Breast epithelium (tissue), 4 donors: Measurements from ENCODE around the gene ZNHIT1. TPM values are rescaled to one million over a fixed set of nuclear protein-coding genes. Genes with fewer than 3 reads are reported as not detected.
A peak's percentile ranks its signal among the peaks of the same experiment; 100 is the strongest.

Source experiments
- DNase-seq, 2 donors: peaks; one replicate each; pipeline ENCODE4 v3.0.0-alpha.2; 2019; ENCODE audit warnings: low spot score in 2 of 2
- H3K27ac ChIP-seq, 2 donors: fragments of 200-600 bp; sonication (generic) in 1 of 2; one replicate each; pipeline ENCODE4 v1.5.1; 2016 to 2019; ENCODE audit warnings: mild to moderate bottlenecking in 1 of 2
- H3K27me3 ChIP-seq, 2 donors: fragments of 200-600 bp; sonication (generic) in 1 of 2; one replicate each; pipeline versions ENCODE4 v1.5.1 to v1.6.0; 2017 to 2019; ENCODE audit warnings: control low read depth in 1 of 2, mild to moderate bottlenecking in 1 of 2
- H3K36me3 ChIP-seq: fragments of 200-600 bp; one replicate; pipeline ENCODE4 v1.5.1; 2019
- H3K4me1 ChIP-seq, 2 donors: fragments of 200-600 bp; sonication (generic); one replicate each; pipeline ENCODE4 v1.5.1; 2016 to 2019; ENCODE audit warnings: control low read depth in 1 of 2
- H3K4me3 ChIP-seq, 3 donors: fragments of 200-600 bp; sonication (generic); 1 replicate in 2 of 3; 2 replicates in 1 of 3; pipeline ENCODE4 v1.5.1; 2016 to 2019; ENCODE audit warnings: mild to moderate bottlenecking in 3 of 3, moderate library complexity in 2 of 3
- H3K9me3 ChIP-seq, 2 donors: fragments of 200-600 bp; sonication (generic) in 1 of 2; one replicate each; pipeline ENCODE4 v1.5.1; 2016 to 2019; ENCODE audit warnings: control low read depth in 1 of 2
- CTCF ChIP-seq, 3 donors: fragments of 450-650 bp; IDR thresholded peaks; one replicate each; pipeline ENCODE4 v1.5.1; 2016 to 2017; ENCODE audit warnings: antibody characterized with exemption in 3 of 3, mild to moderate bottlenecking in 3 of 3, moderate library complexity in 3 of 3
- POLR2A ChIP-seq: fragments of 450-650 bp; IDR thresholded peaks from one replicate; pipeline ENCODE4 v1.6.1; 2016; ENCODE audit warnings: antibody characterized with exemption, mild to moderate bottlenecking, moderate library complexity
- POLR2AphosphoS5 ChIP-seq, 3 donors: sonication (generic); formaldehyde crosslinking; IDR thresholded peaks; one replicate each; pipeline ENCODE4 v1.6.1; 2017; ENCODE audit warnings: antibody characterized with exemption in 3 of 3
- intact Hi-C: fragments of 100-400 bp; cut with DNase I; formaldehyde crosslinking; loops from one replicate; pipeline ENCODE4 v1.15.1; 2023; ENCODE audit warnings: low total_unique reads
- total RNA-seq, 3 donors: library from RNA; depleted of rRNA; stranded (reverse); fragments of >200 nt; gene quantifications; one replicate each; pipeline ENCODE4 v1.1.0, GENCODE V29; 2016

The ZNHIT1 gene
- total RNA-seq, 3 donors from 2014 or later = 80.2 to 107 (median 91.4) TPM

GRCh38 chr7:101239191-101239950 lies 21.4 kb downstream of the ZNHIT1 start:
- Histone ChIP-seq H3K27me3 (no peaks in the 10 kb centered on the region), H3K9me3 (no peaks in the 10 kb centered on the region), H3K4me1 (peaks cover 0 to 11% of the 10 kb centered on the region in 2 donors), H3K4me3 (peak overlapping the region in 1 of 3 donors; percentile 27), H3K27ac (peak overlapping the region; percentile 71 to 93), H3K36me3 (no peaks in the 10 kb centered on the region)
- intact Hi-C loops = loop anchor here (5.0 kb wide), 1 partner anchor 938 kb away; no protein-coding TSS in a partner anchor
- TF ChIP-seq POLR2AphosphoS5 (IDR thresholded peaks at IDR 0.05) (no peak), POLR2A (no peak), CTCF (IDR thresholded peaks at IDR 0.05) (no peak)
- DNase-seq = no peak

- intact Hi-C loops = loop anchor here (5.0 kb wide), 1 partner anchor 937 kb away; no protein-coding TSS in a partner anchor
- Histone ChIP-seq H3K4me3 (no peak overlapping the region), H3K4me1 (peaks cover 0 to 11% of the 10 kb centered on the region in 2 donors), H3K27ac (peak overlapping the region; percentile 71 to 93), H3K9me3 (no peaks in the 10 kb centered on the region), H3K36me3 (no peaks in the 10 kb centered on the region), H3K27me3 (no peaks in the 10 kb centered on the region)
- TF ChIP-seq POLR2A (no peak), CTCF (IDR thresholded peaks at IDR 0.05) (no peak), POLR2AphosphoS5 (IDR thresholded peaks at IDR 0.05) (no peak)
- DNase-seq = no peak
Observed at GRCh38 chr7:101239951-101240220, 21.9 kb downstream of the ZNHIT1 start.

GRCh38 chr7:101240226-101241014 lies 22.5 kb downstream of the ZNHIT1 start:
- H3K27me3 ChIP-seq = no peaks in the 10 kb centered on the region
- no peaks in the 10 kb centered on the region for H3K9me3 ChIP-seq
- H3K4me3 ChIP-seq = peak overlapping the region in 1 of 3 donors; percentile 10
- no peak for DNase-seq
- H3K36me3 ChIP-seq = no peaks in the 10 kb centered on the region
- H3K27ac ChIP-seq = peak overlapping the region; percentile 43 to 93
- H3K4me1 ChIP-seq = peaks cover 0 to 11% of the 10 kb centered on the region in 2 donors
- intact Hi-C loops = no loop called here
- no peak for TF ChIP-seq CTCF (IDR thresholded peaks at IDR 0.05)
- TF ChIP-seq POLR2AphosphoS5 (IDR thresholded peaks at IDR 0.05) = no peak
- no peak for TF ChIP-seq POLR2A

- Histone ChIP-seq H3K4me1 (peaks cover 0 to 11% of the 10 kb centered on the region in 2 donors), H3K9me3 (no peaks in the 10 kb centered on the region), H3K4me3 (peak overlapping the region in 1 of 3 donors; percentile 10), H3K27me3 (no peaks in the 10 kb centered on the region), H3K36me3 (no peaks in the 10 kb centered on the region), H3K27ac (peak overlapping the region; percentile 6 to 93)
- intact Hi-C loops = no loop called here
- DNase-seq = no peak
- TF ChIP-seq CTCF (IDR thresholded peaks at IDR 0.05) (no peak), POLR2AphosphoS5 (IDR thresholded peaks at IDR 0.05) (peak in 1 of 3 donors; percentile 46)
Observed at GRCh38 chr7:101241015-101241363, 23.0 kb downstream of the ZNHIT1 start.
